Activated CD8-positive, alpha-beta memory T cell treated with anti-CD3 and anti-CD28 coated beads, Interleukin-2, amount 10 ng/mL, durations not matched to agents 7 days and 5 days (primary cell): ENCODE data around the gene COL6A2. TPM values are rescaled to one million over a fixed set of nuclear protein-coding genes. Genes with fewer than 3 reads are reported as not detected.
A peak's percentile ranks its signal among the peaks of the same experiment; 100 is the strongest.
"Not testable (repeated sequence)": the region's sequence is repeated elsewhere in the genome, so short reads cannot be mapped to it uniquely, and the experiment has no call there.

ENCODE experiments used
- ATAC-seq: fragments of 150-1000 bp; cut with Tn5 transposase; one replicate; pipeline ENCODE4 v1.10.0; 2021; ENCODE audit warnings: moderate library complexity
- CTCF ChIA-PET: fragments of 350-600 bp; sonication (Branson Sonifier 250); formaldehyde crosslinking; loops from one replicate; lab custom pipeline; 2021; ENCODE audit warnings: antibody characterized with exemption; lab: Charles Lee
- DNase-seq: peaks from one replicate; pipeline ENCODE4 v3.0.0-alpha.2; 2020
- H3K27ac Mint-ChIP-seq: one replicate; pipeline ENCODE4 v1.8.0; 2021; ENCODE audit warnings: mild to moderate bottlenecking, mixed read lengths
- H3K27me3 Mint-ChIP-seq: one replicate; pipeline ENCODE4 v1.8.0; 2021; ENCODE audit warnings: mixed read lengths
- H3K36me3 Mint-ChIP-seq: one replicate; pipeline ENCODE4 v1.8.0; 2021; ENCODE audit warnings: mild to moderate bottlenecking, mixed read lengths
- H3K4me1 Mint-ChIP-seq: one replicate; pipeline ENCODE4 v1.8.0; 2021; ENCODE audit warnings: mixed read lengths
- H3K4me3 Mint-ChIP-seq: one replicate; pipeline ENCODE4 v1.8.0; 2021; ENCODE audit warnings: mild to moderate bottlenecking, moderate library complexity, mixed read lengths
- H3K9me3 Mint-ChIP-seq: one replicate; pipeline ENCODE4 v1.8.0; 2022; ENCODE audit warnings: low read depth, mixed read lengths
- total RNA-seq, 2 experiments: library from RNA; stranded (reverse); gene quantifications; one replicate each; pipeline ENCODE4 v1.2.3, GENCODE V29; 2021

Gene COL6A2
- total RNA-seq, 2 experiments from 2014 or later = 5.0 to 17.9 TPM

GRCh38 chr21:46064870-46065214 lies 33.1 kb upstream of the COL6A2 start:
- CTCF ChIA-PET = no interaction called here
- H3K36me3 Mint-ChIP-seq = no peaks in the 10 kb centered on the region
- H3K4me1 Mint-ChIP-seq = peaks cover 2% of the 10 kb centered on the region
- H3K27me3 Mint-ChIP-seq = peaks cover 18% of the 10 kb centered on the region
- peaks cover 17% of the 10 kb centered on the region for H3K9me3 Mint-ChIP-seq
- DNase-seq = peak; percentile 27
- H3K27ac Mint-ChIP-seq = no peak overlapping the region
- H3K4me3 Mint-ChIP-seq = no peak overlapping the region
- no peak for ATAC-seq

GRCh38 chr21:46065215-46065913 lies 32.5 kb upstream of the COL6A2 start:
- Mint-ChIP-seq H3K36me3 (no peaks in the 10 kb centered on the region), H3K4me3 (no peak overlapping the region), H3K4me1 (peaks cover 2% of the 10 kb centered on the region), H3K27me3 (peaks cover 18% of the 10 kb centered on the region), H3K27ac (no peak overlapping the region), H3K9me3 (peaks cover 17% of the 10 kb centered on the region)
- ATAC-seq = no peak
- CTCF ChIA-PET = no interaction called here
- DNase-seq = peak; percentile 19

- H3K27ac Mint-ChIP-seq = no peak overlapping the region
Measured at GRCh38 chr21:46065914-46066551, 31.9 kb upstream of the COL6A2 start.

GRCh38 chr21:46066591-46067331 lies 31.2 kb upstream of the COL6A2 start:
- CTCF ChIA-PET = no interaction called here
- Mint-ChIP-seq H3K4me3 (no peak overlapping the region), H3K27ac (no peak overlapping the region), H3K4me1 (peaks cover 2% of the 10 kb centered on the region), H3K36me3 (no peaks in the 10 kb centered on the region), H3K9me3 (peaks cover 17% of the 10 kb centered on the region), H3K27me3 (peaks cover 18% of the 10 kb centered on the region)
- no peak for ATAC-seq
- peak; percentile 11 for DNase-seq

More at GRCh38 chr21:46065914-46066551, 31.9 kb upstream of the COL6A2 start:
- Mint-ChIP-seq H3K4me3 (no peak overlapping the region), H3K4me1 (peaks cover 2% of the 10 kb centered on the region), H3K27me3 (peaks cover 18% of the 10 kb centered on the region), H3K9me3 (peaks cover 17% of the 10 kb centered on the region), H3K36me3 (no peaks in the 10 kb centered on the region)
- DNase-seq (peak; percentile 18), ATAC-seq (no peak)
- CTCF ChIA-PET = no interaction called here

- Mint-ChIP-seq H3K36me3 (no peaks in the 10 kb centered on the region), H3K27me3 (peaks cover 16% of the 10 kb centered on the region), H3K9me3 (peaks cover 15% of the 10 kb centered on the region), H3K4me1 (peaks cover 2% of the 10 kb centered on the region), H3K27ac (no peak overlapping the region), H3K4me3 (no peak overlapping the region)
- DNase-seq (peak; percentile 27), ATAC-seq (no peak)
- CTCF ChIA-PET = no interaction called here
Measured at GRCh38 chr21:46067505-46068201, 30.3 kb upstream of the COL6A2 start.

GRCh38 chr21:46068516-46069079 lies 29.3 kb upstream of the COL6A2 start:
- H3K27me3 Mint-ChIP-seq = peaks cover 13% of the 10 kb centered on the region
- H3K4me3 Mint-ChIP-seq = no peak overlapping the region
- DNase-seq = peak; percentile 0
- H3K4me1 Mint-ChIP-seq = peaks cover 2% of the 10 kb centered on the region
- CTCF ChIA-PET = no interaction called here
- no peaks in the 10 kb centered on the region for H3K36me3 Mint-ChIP-seq
- no peak for ATAC-seq
- H3K27ac Mint-ChIP-seq = no peak overlapping the region
- H3K9me3 Mint-ChIP-seq = peaks cover 15% of the 10 kb centered on the region

GRCh38 chr21:46069166-46069565 lies 28.7 kb upstream of the COL6A2 start:
- CTCF ChIA-PET = no interaction called here
- no peaks in the 10 kb centered on the region for H3K36me3 Mint-ChIP-seq
- H3K4me3 Mint-ChIP-seq = no peak overlapping the region
- H3K27me3 Mint-ChIP-seq = peaks cover 16% of the 10 kb centered on the region
- peaks cover 15% of the 10 kb centered on the region for H3K9me3 Mint-ChIP-seq
- no peak overlapping the region for H3K27ac Mint-ChIP-seq
- ATAC-seq = no peak
- H3K4me1 Mint-ChIP-seq = peaks cover 2% of the 10 kb centered on the region
- DNase-seq = no peak

- no peak overlapping the region for H3K27ac Mint-ChIP-seq
- H3K4me1 Mint-ChIP-seq = peaks cover 2% of the 10 kb centered on the region
- H3K9me3 Mint-ChIP-seq = peaks cover 15% of the 10 kb centered on the region
- peaks cover 16% of the 10 kb centered on the region for H3K27me3 Mint-ChIP-seq
- DNase-seq (no peak), ATAC-seq (no peak)
- CTCF ChIA-PET = no interaction called here
- no peak overlapping the region for H3K4me3 Mint-ChIP-seq
- H3K36me3 Mint-ChIP-seq = no peaks in the 10 kb centered on the region
Measured at GRCh38 chr21:46069719-46070279, 28.1 kb upstream of the COL6A2 start.

- Mint-ChIP-seq H3K4me1 (no peaks in the 10 kb centered on the region), H3K27me3 (peaks cover 22% of the 10 kb centered on the region), H3K9me3 (peaks cover 15% of the 10 kb centered on the region), H3K36me3 (no peaks in the 10 kb centered on the region), H3K4me3 (no peak overlapping the region), H3K27ac (no peak overlapping the region)
- CTCF ChIA-PET = no interaction called here
- ATAC-seq = no peak
- DNase-seq = no peak
Measured at GRCh38 chr21:46071082-46071481, 26.8 kb upstream of the COL6A2 start.

- H3K9me3 Mint-ChIP-seq, ATAC-seq, CTCF ChIA-PET, H3K27ac Mint-ChIP-seq, H3K4me3 Mint-ChIP-seq, H3K36me3 Mint-ChIP-seq, H3K4me1 Mint-ChIP-seq: not testable (repeated sequence)
- DNase-seq = peak; percentile 14
- H3K27me3 Mint-ChIP-seq = peaks cover 24% of the 10 kb centered on the region
Measured at GRCh38 chr21:46076724-46077123, 21.2 kb upstream of the COL6A2 start.

GRCh38 chr21:46077674-46078101 lies 20.2 kb upstream of the COL6A2 start:
- Mint-ChIP-seq H3K27ac (no peak overlapping the region), H3K36me3 (no peaks in the 10 kb centered on the region), H3K4me1 (no peaks in the 10 kb centered on the region), H3K27me3 (peaks cover 20% of the 10 kb centered on the region), H3K4me3 (no peak overlapping the region), H3K9me3 (no peaks in the 10 kb centered on the region)
- DNase-seq (peak; percentile 25), ATAC-seq (no peak)
- CTCF ChIA-PET = no interaction called here

- DNase-seq = peak; percentile 26
- no peak overlapping the region for H3K4me3 Mint-ChIP-seq
- H3K4me1 Mint-ChIP-seq = no peaks in the 10 kb centered on the region
- H3K27me3 Mint-ChIP-seq = peaks cover 20% of the 10 kb centered on the region
- no peak overlapping the region for H3K27ac Mint-ChIP-seq
- no peaks in the 10 kb centered on the region for H3K9me3 Mint-ChIP-seq
- no peaks in the 10 kb centered on the region for H3K36me3 Mint-ChIP-seq
- no peak for ATAC-seq
- CTCF ChIA-PET = no interaction called here
Measured at GRCh38 chr21:46078322-46078977, 19.5 kb upstream of the COL6A2 start.
